GM21515 (cell line): ENCODE results near the gene BCAM.
"Not testable (repeated sequence)": the region's sequence is repeated elsewhere in the genome, so short reads cannot be mapped to it uniquely, and the experiment has no call there.

ENCODE experiments used
- ATAC-seq: cut with Tn5 transposase; IDR thresholded peaks from one replicate; pipeline ENCODE4 v1.9.1; 2021; ENCODE audit not compliant: unreplicated experiment

The BCAM gene

GRCh38 chr19:44848036-44848811 is 39.3 kb downstream of the BCAM start:
- ATAC-seq: no peak

- no peak for ATAC-seq
Measured at GRCh38 chr19:44848812-44849447, 40.0 kb downstream of the BCAM start.

GRCh38 chr19:44850641-44851109 is 41.8 kb downstream of the BCAM start:
- no peak for ATAC-seq

GRCh38 chr19:44851427-44851826 is 42.5 kb downstream of the BCAM start:
- no peak for ATAC-seq

GRCh38 chr19:44855606-44856005 is 46.7 kb downstream of the BCAM start:
- ATAC-seq: no peak

GRCh38 chr19:44856421-44857083 is 47.6 kb downstream of the BCAM start:
- no peak for ATAC-seq

- no peak for ATAC-seq
Measured at GRCh38 chr19:44857837-44858236, 48.9 kb downstream of the BCAM start.

- ATAC-seq: not testable (repeated sequence)
Measured at GRCh38 chr19:44861576-44861975, 52.7 kb downstream of the BCAM start.

GRCh38 chr19:44863990-44864389 is 55.1 kb downstream of the BCAM start:
- ATAC-seq: no peak

GRCh38 chr19:44865196-44865767 is 56.4 kb downstream of the BCAM start:
- no peak for ATAC-seq

GRCh38 chr19:44866664-44867063 is 57.8 kb downstream of the BCAM start:
- ATAC-seq: no peak

- ATAC-seq: no peak
Measured at GRCh38 chr19:44867578-44867977, 58.7 kb downstream of the BCAM start.

GRCh38 chr19:44869733-44870470 is 61.0 kb downstream of the BCAM start:
- ATAC-seq: no peak
